ENCODE measurements around the gene ATRIP.

- no peak for TF ChIP-seq POU2F2 (IDR thresholded peaks at IDR 0.05; ENCODE audit: low read depth, low read length)
- no peak for TF ChIP-seq TAF1 (IDR thresholded peaks at IDR 0.05; ENCODE audit: low read depth, low read length)
- no peak for TF ChIP-seq POLR2A (IDR thresholded peaks at IDR 0.05; ENCODE audit: low read depth, low read length)
- no peak for TF ChIP-seq POLR2AphosphoS5 (IDR thresholded peaks at IDR 0.05; ENCODE audit: low read depth, low read length)
- no peak for TF ChIP-seq SPI1 (IDR thresholded peaks at IDR 0.05; ENCODE audit: low read depth, low read length)
- TF ChIP-seq PAX5 (IDR thresholded peaks at IDR 0.05; ENCODE audit: insufficient read depth, low read length, severe bottlenecking): no peak
These were observed 13.4 kb downstream of the ATRIP start for GRCh38 chr3:48459773-48460516.
